Mucosa of descending colon (tissue), 3 donors: ENCODE results near the gene NHEJ1. TPM values are rescaled to one million over a fixed set of nuclear protein-coding genes. Genes with fewer than 3 reads are reported as not detected.
A peak's percentile ranks its signal among the peaks of the same experiment; 100 is the strongest.

ENCODE experiments used
- ATAC-seq: fragments of 200-7000 bp; cut with Tn5 transposase; one replicate; pipeline ENCODE4 v1.9.1; 2020; ENCODE audit warnings: mild to moderate bottlenecking, moderate library complexity
- DNase-seq, 3 donors: peaks; one replicate each; pipeline ENCODE4 v3.0.0-alpha.2; 2020
- H3K36me3 ChIP-seq: fragments of 200-600 bp; one replicate; pipeline ENCODE4 v1.8.0; 2021; ENCODE audit warnings: low read depth, mild to moderate bottlenecking
- H3K4me1 ChIP-seq: fragments of 200-600 bp; one replicate; pipeline ENCODE4 v1.8.0; 2021; ENCODE audit warnings: low read depth, mild to moderate bottlenecking
- H3K4me3 ChIP-seq: fragments of 200-600 bp; one replicate; pipeline ENCODE4 v1.8.0; 2021; ENCODE audit warnings: mild to moderate bottlenecking
- H3K9me3 ChIP-seq: fragments of 200-600 bp; one replicate; pipeline ENCODE4 v1.8.0; 2021; ENCODE audit warnings: mild to moderate bottlenecking
- intact Hi-C, 2 donors: fragments of 100-400 bp; cut with DNase I in 1 of 2; cut with micrococcal nuclease in 1 of 2; formaldehyde crosslinking; loops; one replicate each; pipeline versions ENCODE4 v1.11.0 to v1.11.1; 2022; cut with DNase I, micrococcal nuclease
- total RNA-seq, 3 donors: library from RNA; stranded (reverse); fragmentation: NEBNext Ultra II Directional in 2 of 3; extraction: Animal tissue kit (Norgen Biotek cat#: 25700) in 2 of 3; gene quantifications; one replicate each; pipeline versions ENCODE4 v1.2.1 to v1.2.4, GENCODE V29; 2021 to 2023
- TF ChIP-seq, protein P1 (sequence below): fragments of 200-600 bp; IDR thresholded peaks from one replicate; pipeline ENCODE4 v1.8.0; 2022; ENCODE audit warnings: antibody characterized with exemption, mild to moderate bottlenecking
- donor health status: DM: no; HTN: no; CAD: no; lungs with moderate emphysema.
- donor health status: DM: no; HTN: no; CAD: no.
- donor health status: DM: no; HTN: yes; CAD: no.

NHEJ1 gene
- total RNA-seq, 3 donors from 2014 or later = 31.9 to 63.6 (median 41.7) TPM

DNA sequence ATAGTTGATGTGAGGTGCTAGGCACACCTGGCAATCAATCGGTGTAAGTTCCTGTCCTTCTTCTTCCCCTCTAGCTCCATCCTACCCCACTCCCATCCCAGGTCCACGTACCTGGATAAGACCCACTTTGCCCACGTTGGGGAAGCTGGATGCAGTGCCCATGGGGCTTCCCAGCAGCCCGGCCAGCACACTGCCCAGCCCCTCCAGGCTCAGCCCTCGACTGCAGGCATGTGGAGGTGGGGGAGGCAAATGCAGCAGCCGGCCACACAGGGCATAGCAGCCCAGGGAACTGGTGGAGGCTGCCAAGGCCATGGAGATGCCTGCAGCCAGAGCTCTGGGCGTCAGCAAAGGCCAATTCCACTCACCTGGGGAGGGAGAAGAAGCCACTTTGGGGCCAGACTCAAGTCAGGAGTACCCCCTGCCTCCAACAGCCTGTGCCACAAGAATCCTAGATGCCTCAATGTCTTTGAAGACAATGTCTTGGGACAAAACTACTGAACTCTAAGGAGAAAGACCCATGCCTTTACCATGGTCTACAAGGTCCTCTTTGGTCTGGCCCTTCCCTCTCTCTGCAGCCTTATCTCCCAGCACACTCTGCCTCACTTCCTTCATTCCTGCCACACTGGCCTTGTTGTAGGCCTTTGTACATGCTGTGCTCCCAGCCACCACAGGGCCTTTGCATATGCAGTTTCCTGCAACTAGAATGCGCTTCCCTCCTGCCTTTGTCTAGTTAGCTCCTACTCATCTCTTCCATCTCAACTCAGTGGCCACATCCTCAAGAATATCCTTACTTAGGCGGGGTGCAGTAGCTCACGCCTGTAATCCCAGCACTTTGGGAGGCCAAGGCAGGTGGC is 4.7 kb upstream of the NHEJ1 start:
- H3K9me3 ChIP-seq = no peaks in the 10 kb centered on the region
- H3K36me3 ChIP-seq = no peaks in the 10 kb centered on the region
- no peak for ATAC-seq
- H3K4me1 ChIP-seq = peaks cover 2% of the 10 kb centered on the region
- TF ChIP-seq, protein P1, sequence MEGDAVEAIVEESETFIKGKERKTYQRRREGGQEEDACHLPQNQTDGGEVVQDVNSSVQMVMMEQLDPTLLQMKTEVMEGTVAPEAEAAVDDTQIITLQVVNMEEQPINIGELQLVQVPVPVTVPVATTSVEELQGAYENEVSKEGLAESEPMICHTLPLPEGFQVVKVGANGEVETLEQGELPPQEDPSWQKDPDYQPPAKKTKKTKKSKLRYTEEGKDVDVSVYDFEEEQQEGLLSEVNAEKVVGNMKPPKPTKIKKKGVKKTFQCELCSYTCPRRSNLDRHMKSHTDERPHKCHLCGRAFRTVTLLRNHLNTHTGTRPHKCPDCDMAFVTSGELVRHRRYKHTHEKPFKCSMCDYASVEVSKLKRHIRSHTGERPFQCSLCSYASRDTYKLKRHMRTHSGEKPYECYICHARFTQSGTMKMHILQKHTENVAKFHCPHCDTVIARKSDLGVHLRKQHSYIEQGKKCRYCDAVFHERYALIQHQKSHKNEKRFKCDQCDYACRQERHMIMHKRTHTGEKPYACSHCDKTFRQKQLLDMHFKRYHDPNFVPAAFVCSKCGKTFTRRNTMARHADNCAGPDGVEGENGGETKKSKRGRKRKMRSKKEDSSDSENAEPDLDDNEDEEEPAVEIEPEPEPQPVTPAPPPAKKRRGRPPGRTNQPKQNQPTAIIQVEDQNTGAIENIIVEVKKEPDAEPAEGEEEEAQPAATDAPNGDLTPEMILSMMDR = no peak
- no peak overlapping the region for H3K4me3 ChIP-seq
- DNase-seq = no peak
- intact Hi-C loops = loop anchor here in 1 of 2 donors (10.0 kb wide), 2 partner anchors 50 to 140 kb away; partner anchors contain the start of genes ABCB6 and PTPRN

DNA sequence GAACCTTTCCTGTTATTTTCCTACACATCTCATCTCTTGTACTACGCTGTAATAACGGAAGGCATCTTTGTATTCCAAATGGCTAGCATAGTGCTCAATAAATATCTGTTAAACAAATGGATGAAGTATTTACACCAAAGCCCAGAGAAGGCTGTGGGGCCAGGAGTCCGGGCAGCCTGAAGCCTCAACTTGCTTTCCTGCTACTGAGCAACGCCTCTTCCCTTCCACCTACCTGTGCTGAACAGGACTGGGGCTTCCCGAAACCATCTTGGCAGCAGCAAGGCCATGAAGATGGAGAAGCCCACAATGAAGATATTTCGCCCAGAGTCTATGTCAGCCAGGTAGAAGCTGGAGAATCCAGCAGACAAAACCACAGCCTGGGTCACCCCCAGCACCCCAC is 2.5 kb upstream of the NHEJ1 start:
- Histone ChIP-seq H3K36me3 (no peaks in the 10 kb centered on the region), H3K9me3 (no peaks in the 10 kb centered on the region), H3K4me1 (peaks cover 5% of the 10 kb centered on the region), H3K4me3 (no peak overlapping the region)
- TF ChIP-seq, protein P1 = no peak
- no peak for DNase-seq
- no peak for ATAC-seq
- intact Hi-C loops = loop anchor here (5.0 to 10.0 kb wide), 3 partner anchors 52 to 142 kb away; partner anchors contain the start of genes ABCB6 (in 1 of the 2) and PTPRN (in 1 of the 2)

DNA sequence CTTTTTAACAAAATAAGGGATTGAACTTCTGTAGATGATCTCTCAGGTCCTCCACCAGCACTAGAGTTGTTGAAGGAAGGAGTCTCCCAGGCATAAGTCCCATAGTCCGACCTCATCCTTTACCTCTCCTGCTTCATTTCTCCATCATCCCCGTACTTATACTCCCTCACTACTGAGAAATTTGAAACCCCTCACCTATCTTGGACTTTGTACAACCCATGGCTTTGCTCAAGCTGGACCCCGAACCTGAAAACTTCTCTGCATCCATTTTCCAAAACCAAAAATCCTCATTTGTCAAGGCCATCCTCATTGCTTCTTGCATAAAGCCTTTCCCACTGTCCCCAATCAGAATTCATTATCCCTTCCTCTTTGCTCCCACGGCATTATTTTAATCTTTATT is 482 bp upstream of the NHEJ1 start:
- ATAC-seq (no peak), DNase-seq (no peak)
- intact Hi-C loops = loop anchor here (5.0 to 10.0 kb wide), 3 partner anchors 54 to 144 kb away; partner anchors contain the start of genes ABCB6 (in 1 of the 2) and PTPRN (in 1 of the 2)
- TF ChIP-seq, protein P1 = no peak
- H3K4me1 ChIP-seq = peaks cover 5% of the 10 kb centered on the region
- H3K9me3 ChIP-seq = no peaks in the 10 kb centered on the region
- H3K4me3 ChIP-seq = no peak overlapping the region
- H3K36me3 ChIP-seq = no peaks in the 10 kb centered on the region

DNA sequence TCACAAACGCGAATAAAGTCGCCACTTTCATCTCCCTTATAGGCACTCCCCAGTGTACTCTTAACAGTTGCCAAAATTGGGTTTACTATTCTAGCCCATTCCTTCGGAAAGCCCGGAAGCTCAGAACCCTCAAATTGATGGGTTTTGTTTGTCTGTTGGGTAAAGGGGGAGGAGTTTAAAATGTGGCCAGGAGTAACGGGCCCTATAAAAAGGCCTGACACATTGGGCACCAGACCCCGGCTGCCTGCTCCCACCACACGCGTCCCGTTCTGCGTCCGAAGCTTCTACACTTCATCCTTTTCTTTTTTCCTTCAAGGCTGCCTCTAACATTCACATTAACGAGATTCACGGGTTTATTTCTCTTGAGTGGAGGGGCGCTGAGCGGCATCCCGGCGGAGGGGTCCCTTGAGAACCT is 837 bp downstream of the NHEJ1 start:
- H3K4me1 ChIP-seq = peaks cover 5% of the 10 kb centered on the region
- intact Hi-C loops = loop anchor here (5.0 to 10.0 kb wide), 5 partner anchors 55 to 145 kb away; partner anchors contain the start of genes ABCB6 (in 1 of the 2) and PTPRN (in 1 of the 2)
- H3K9me3 ChIP-seq = no peaks in the 10 kb centered on the region
- TF ChIP-seq, protein P1 = no peak
- no peaks in the 10 kb centered on the region for H3K36me3 ChIP-seq
- peak overlapping the region; percentile 31 for H3K4me3 ChIP-seq
- ATAC-seq (no peak), DNase-seq (no peak)

DNA sequence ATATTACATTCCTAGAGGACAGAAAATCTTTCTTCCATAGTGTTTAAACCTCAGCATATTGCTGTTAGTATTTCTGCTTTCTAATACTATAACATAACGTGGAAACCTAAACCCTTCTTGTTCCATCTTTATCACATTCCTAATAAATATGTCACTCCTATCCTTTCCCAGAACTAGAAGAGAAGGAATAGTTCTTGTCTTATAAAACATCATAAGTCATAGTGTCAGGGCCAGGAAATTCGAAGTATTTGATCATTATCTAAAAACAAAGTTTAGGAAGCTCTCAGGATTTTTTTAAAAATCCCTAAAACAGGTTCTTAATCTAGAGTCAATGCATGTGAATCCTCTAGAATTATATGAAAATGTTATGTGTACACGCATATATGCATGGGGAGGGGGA is 2.0 kb downstream of the NHEJ1 start:
- no peak for ATAC-seq
- Histone ChIP-seq H3K4me1 (peaks cover 5% of the 10 kb centered on the region), H3K9me3 (no peaks in the 10 kb centered on the region), H3K36me3 (no peaks in the 10 kb centered on the region), H3K4me3 (no peak overlapping the region)
- intact Hi-C loops = loop anchor here (10.0 kb wide), 2 partner anchors 104 to 124 kb away; no protein-coding TSS in a partner anchor
- DNase-seq = no peak
- TF ChIP-seq, protein P1 = no peak
